Fibroblast of mammary gland (primary cell): Measurements from ENCODE around the gene DNAJA3.

ENCODE experiments used
- DNase-seq: peaks from one replicate; pipeline ENCODE4 v3.0.0-alpha.2; 2010; ENCODE audit warnings: low read depth
- H3K4me3 ChIP-seq: 2 replicates; pipeline ENCODE4 v1.5.1; 2011; ENCODE audit warnings: low read depth, mild to moderate bottlenecking, low read length, moderate library complexity; ENCODE audit not compliant: control insufficient read depth
- TF ChIP-seq, protein P1 (sequence below): conservative IDR thresholded peaks from 2 replicates; pipeline ENCODE4 v1.5.1; 2011; ENCODE audit warnings: low read depth, low read length, inconsistent platforms; ENCODE audit not compliant: control insufficient read depth, insufficient read depth

The DNAJA3 gene

GRCh38 chr16:4475880-4476788, 50.5 kb downstream of the DNAJA3 start, which contains the start of gene HMOX2:
Gene HMOX2 (plus strand): TSS chr16:4476398. CDS start chr16:4505525, 29,127 bp downstream.
- TF ChIP-seq, protein P1, sequence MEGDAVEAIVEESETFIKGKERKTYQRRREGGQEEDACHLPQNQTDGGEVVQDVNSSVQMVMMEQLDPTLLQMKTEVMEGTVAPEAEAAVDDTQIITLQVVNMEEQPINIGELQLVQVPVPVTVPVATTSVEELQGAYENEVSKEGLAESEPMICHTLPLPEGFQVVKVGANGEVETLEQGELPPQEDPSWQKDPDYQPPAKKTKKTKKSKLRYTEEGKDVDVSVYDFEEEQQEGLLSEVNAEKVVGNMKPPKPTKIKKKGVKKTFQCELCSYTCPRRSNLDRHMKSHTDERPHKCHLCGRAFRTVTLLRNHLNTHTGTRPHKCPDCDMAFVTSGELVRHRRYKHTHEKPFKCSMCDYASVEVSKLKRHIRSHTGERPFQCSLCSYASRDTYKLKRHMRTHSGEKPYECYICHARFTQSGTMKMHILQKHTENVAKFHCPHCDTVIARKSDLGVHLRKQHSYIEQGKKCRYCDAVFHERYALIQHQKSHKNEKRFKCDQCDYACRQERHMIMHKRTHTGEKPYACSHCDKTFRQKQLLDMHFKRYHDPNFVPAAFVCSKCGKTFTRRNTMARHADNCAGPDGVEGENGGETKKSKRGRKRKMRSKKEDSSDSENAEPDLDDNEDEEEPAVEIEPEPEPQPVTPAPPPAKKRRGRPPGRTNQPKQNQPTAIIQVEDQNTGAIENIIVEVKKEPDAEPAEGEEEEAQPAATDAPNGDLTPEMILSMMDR = no peak
- H3K4me3 ChIP-seq = peak within 1 kb of the TSS; percentile 75
- DNase-seq = peak; percentile 88

GRCh38 chr16:4477966-4478365, 52.3 kb downstream of the DNAJA3 start:
- peak; percentile 60 for DNase-seq
- TF ChIP-seq, protein P1 = peak; percentile 28
- no peak overlapping the region for H3K4me3 ChIP-seq

DNA sequence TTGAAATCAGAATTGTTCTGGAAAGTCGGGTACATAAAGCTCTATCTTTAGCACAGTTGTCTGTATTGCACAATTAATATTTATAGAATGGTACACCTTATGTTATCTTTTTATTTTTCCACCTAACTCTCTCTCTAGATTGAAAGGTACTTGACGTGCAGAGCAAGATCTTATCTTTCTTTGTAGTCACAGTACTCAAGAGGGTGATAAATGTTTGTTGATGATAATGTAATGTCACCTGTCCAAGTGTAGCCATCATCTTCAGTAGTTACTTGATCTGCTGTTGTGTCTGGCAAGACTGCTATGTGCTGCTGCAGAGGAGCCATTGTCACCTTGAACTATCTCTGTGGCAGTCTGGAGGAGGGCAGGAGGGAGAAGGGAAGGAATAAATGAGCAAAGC, 55.9 kb downstream of the DNAJA3 start:
- no peak overlapping the region for H3K4me3 ChIP-seq
- TF ChIP-seq, protein P1 = no peak

GRCh38 chr16:4481963-4482362, 56.3 kb downstream of the DNAJA3 start:
- no peak overlapping the region for H3K4me3 ChIP-seq
- no peak for DNase-seq
- TF ChIP-seq, protein P1 = no peak

More for the DNA sequence above, 55.9 kb downstream of the DNAJA3 start:
- DNase-seq = no peak

GRCh38 chr16:4486126-4486893, 60.6 kb downstream of the DNAJA3 start:
- TF ChIP-seq, protein P1 = no peak
- no peak for DNase-seq
- no peak overlapping the region for H3K4me3 ChIP-seq

GRCh38 chr16:4487955-4488498, 62.4 kb downstream of the DNAJA3 start:
- peak; percentile 69 for DNase-seq
- H3K4me3 ChIP-seq = no peak overlapping the region
- TF ChIP-seq, protein P1 = no peak
